Neutrophil (primary cell): ENCODE measurements around the gene SLC66A3.

Experiments used
- H3K27ac ChIP-seq: fragments of 200-600 bp; sonication (generic); 2 replicates; pipeline ENCODE4 v1.5.1; 2016; ENCODE audit warnings: mild to moderate bottlenecking, moderate library complexity
- H3K27me3 ChIP-seq: fragments of 200-600 bp; sonication (generic); 2 replicates; pipeline ENCODE4 v1.6.0; 2016; ENCODE audit warnings: mild to moderate bottlenecking
- H3K36me3 ChIP-seq: fragments of 200-600 bp; sonication (generic); 2 replicates; pipeline ENCODE4 v1.5.1; 2017
- H3K4me1 ChIP-seq, 2 experiments: fragments of 200-600 bp in 1 of 2; sonication (generic) in 1 of 2; 1 replicate in 1 of 2; 2 replicates in 1 of 2; pipeline versions ENCODE4 v1.5.1 to v1.6.1; 2013 to 2016; ENCODE audit warnings: low read depth in 1 of 2, low read length in 1 of 2, mild to moderate bottlenecking in 1 of 2, moderate library complexity in 1 of 2; ENCODE audit not compliant: control insufficient read depth in 1 of 2, insufficient read depth in 1 of 2
- H3K4me3 ChIP-seq, 2 experiments: fragments of 200-600 bp in 1 of 2; sonication (generic) in 1 of 2; 1 replicate in 1 of 2; 2 replicates in 1 of 2; pipeline ENCODE4 v1.5.1; 2013 to 2016; ENCODE audit warnings: low read depth in 1 of 2, low read length in 1 of 2, mild to moderate bottlenecking in 1 of 2, moderate library complexity in 1 of 2
- H3K9me3 ChIP-seq: fragments of 200-600 bp; sonication (generic); 2 replicates; pipeline ENCODE4 v1.5.1; 2016
- CTCF ChIP-seq: fragments of 200-600 bp; sonication (generic); IDR thresholded peaks from 2 replicates; pipeline ENCODE4 v1.5.1; 2016; ENCODE audit warnings: antibody characterized with exemption

The SLC66A3 gene

DNA sequence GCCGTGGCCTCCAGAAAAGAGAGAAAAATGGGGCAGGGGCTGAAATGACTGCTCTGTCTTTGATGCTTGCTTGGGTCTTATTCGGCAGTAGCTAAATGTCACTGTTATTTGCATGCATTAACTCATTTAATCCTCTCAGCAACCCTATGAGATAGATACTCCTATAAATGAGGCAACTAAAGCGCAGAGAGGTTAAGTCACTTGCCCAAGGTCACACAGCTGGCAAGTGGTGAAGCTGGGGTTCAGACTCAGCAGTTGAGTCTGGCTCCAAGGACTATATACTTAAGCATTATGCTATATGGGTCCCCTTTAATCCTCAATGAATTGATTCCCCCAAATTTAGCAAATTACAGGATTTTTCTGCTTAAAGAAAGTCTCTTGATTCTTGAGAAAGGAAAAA lies 9.2 kb upstream of the SLC66A3 start:
- no peaks in the 10 kb centered on the region for H3K4me1 ChIP-seq
- H3K27me3 ChIP-seq: peaks cover 23% of the 10 kb centered on the region

GRCh38 chr2:11147263-11147662 lies 8.0 kb upstream of the SLC66A3 start:
- Histone ChIP-seq H3K4me1 (no peaks in the 10 kb centered on the region), H3K27ac (no peak overlapping the region), H3K27me3 (peaks cover 21% of the 10 kb centered on the region), H3K4me3 (no peak overlapping the region), H3K9me3 (no peaks in the 10 kb centered on the region), H3K36me3 (no peaks in the 10 kb centered on the region)
- no peak for TF ChIP-seq CTCF

More for the DNA sequence above, 9.2 kb upstream of the SLC66A3 start:
- no peaks in the 10 kb centered on the region for H3K36me3 ChIP-seq
- H3K27ac ChIP-seq: no peak overlapping the region
- no peak for TF ChIP-seq CTCF
- no peak overlapping the region for H3K4me3 ChIP-seq
- H3K9me3 ChIP-seq: no peaks in the 10 kb centered on the region

GRCh38 chr2:11152591-11152990 lies 2.7 kb upstream of the SLC66A3 start:
- Histone ChIP-seq H3K27ac (no peak overlapping the region), H3K4me3 (no peak overlapping the region), H3K27me3 (peaks cover 10% of the 10 kb centered on the region), H3K9me3 (no peaks in the 10 kb centered on the region), H3K36me3 (no peaks in the 10 kb centered on the region), H3K4me1 (peaks cover 18 to 19% of the 10 kb centered on the region in 2 experiments)
- no peak for TF ChIP-seq CTCF

GRCh38 chr2:11154016-11154922 lies 998 bp upstream of the SLC66A3 start:
- Histone ChIP-seq H3K4me1 (peaks cover 18 to 19% of the 10 kb centered on the region in 2 experiments), H3K27me3 (peaks cover 10% of the 10 kb centered on the region), H3K27ac (peak overlapping the region; percentile 72), H3K9me3 (no peaks in the 10 kb centered on the region), H3K4me3 (peak overlapping the region; percentile 63 to 99), H3K36me3 (no peaks in the 10 kb centered on the region)
- TF ChIP-seq CTCF: no peak

GRCh38 chr2:11154923-11155380 lies 315 bp upstream of the SLC66A3 start:
- Histone ChIP-seq H3K27me3 (peaks cover 10% of the 10 kb centered on the region), H3K4me1 (peaks cover 18 to 19% of the 10 kb centered on the region in 2 experiments), H3K9me3 (no peaks in the 10 kb centered on the region), H3K27ac (peak overlapping the region; percentile 72), H3K4me3 (peak overlapping the region; percentile 82 to 99), H3K36me3 (no peaks in the 10 kb centered on the region)
- peak; percentile 21 for TF ChIP-seq CTCF
